GM12878 (cell line): ENCODE measurements around the gene RUNDC3A. TPM values are rescaled to one million over a fixed set of nuclear protein-coding genes. Genes with fewer than 3 reads are reported as not detected.

Experiments used
- BMI1 ChIP-seq: fragments of 450-650 bp; IDR thresholded peaks from 2 replicates; pipeline ENCODE4 v1.6.1; 2016; ENCODE audit warnings: mild to moderate bottlenecking, moderate library complexity, borderline replicate concordance
- BRCA1 ChIP-seq: IDR thresholded peaks from 2 replicates; pipeline ENCODE4 v1.6.1; 2011; ENCODE audit warnings: low read depth, low read length, improper control_type of control experiment
- CBX5 ChIP-seq: sonication (generic); IDR thresholded peaks from 2 replicates; pipeline ENCODE4 v1.6.1; 2016; ENCODE audit warnings: low read depth, moderate library complexity, mild to moderate bottlenecking, inconsistent platforms
- DPF2 ChIP-seq: fragments of 450-650 bp; IDR thresholded peaks from 2 replicates; pipeline ENCODE4 v1.6.1; 2017; ENCODE audit warnings: mild to moderate bottlenecking
- EZH2 ChIP-seq: IDR thresholded peaks from 2 replicates; pipeline ENCODE4 v1.6.1; 2012; ENCODE audit warnings: low read depth, mild to moderate bottlenecking, control low read depth, inconsistent platforms, low read length, borderline replicate concordance; ENCODE audit not compliant: control insufficient read depth
- HDAC2 ChIP-seq: fragments of 200-600 bp; sonication (generic); IDR thresholded peaks from 2 replicates; pipeline ENCODE4 v1.6.1; 2017
- LARP7 ChIP-seq: fragments of 450-650 bp; IDR thresholded peaks from 2 replicates; pipeline ENCODE4 v1.6.1; 2017; ENCODE audit warnings: mild to moderate bottlenecking
- MEF2A ChIP-seq: IDR thresholded peaks from 2 replicates; pipeline ENCODE4 v1.6.1; 2011; ENCODE audit warnings: low read depth, mild to moderate bottlenecking, low read length, moderate library complexity; ENCODE audit not compliant: insufficient read depth
- MTA3 ChIP-seq: IDR thresholded peaks from 2 replicates; pipeline ENCODE4 v1.6.1; 2012; ENCODE audit warnings: low read length, inconsistent platforms, borderline replicate concordance
- MXI1 ChIP-seq: fragments of 150-350 bp; IDR thresholded peaks from 2 replicates; pipeline ENCODE4 v1.6.1; 2011; ENCODE audit warnings: low read depth, mild to moderate bottlenecking, inconsistent platforms, low read length, improper control_type of control experiment
- SIN3A ChIP-seq: IDR thresholded peaks from 2 replicates; pipeline ENCODE4 v1.6.1; 2012; ENCODE audit warnings: low read depth, low read length, improper control_type of control experiment
- SMAD1 ChIP-seq: fragments of 450-650 bp; IDR thresholded peaks from 2 replicates; pipeline ENCODE4 v1.6.1; 2018; ENCODE audit warnings: mild to moderate bottlenecking, low read depth; ENCODE audit not compliant: partially characterized antibody
- SMAD5 ChIP-seq: IDR thresholded peaks from 2 replicates; pipeline ENCODE4 v1.6.1; 2016; ENCODE audit warnings: antibody characterized with exemption, low read depth
- SMC3 ChIP-seq: IDR thresholded peaks from 2 replicates; pipeline ENCODE4 v1.6.1; 2011; ENCODE audit warnings: low read length, improper control_type of control experiment, borderline replicate concordance
- STAT1 ChIP-seq: fragments of 450-650 bp; conservative IDR thresholded peaks from 2 replicates; pipeline ENCODE4 v1.6.1; 2014; ENCODE audit warnings: antibody characterized with exemption, mild to moderate bottlenecking
- TCF3 ChIP-seq: IDR thresholded peaks from 2 replicates; pipeline ENCODE4 v1.6.1; 2012; ENCODE audit warnings: low read depth, mild to moderate bottlenecking, low read length, borderline replicate concordance; ENCODE audit not compliant: insufficient read depth
- ZNF217 ChIP-seq: fragments of 450-650 bp; IDR thresholded peaks from 2 replicates; pipeline ENCODE4 v1.6.1; 2017; ENCODE audit warnings: antibody characterized with exemption, mild to moderate bottlenecking
- ZNF622 ChIP-seq: fragments of 450-650 bp; IDR thresholded peaks from 2 replicates; pipeline ENCODE4 v1.6.1; 2017; ENCODE audit warnings: mild to moderate bottlenecking, inconsistent platforms
- polyA plus RNA-seq, 11 experiments: library from polyadenylated mRNA; depleted of rRNA in 4 of 11; unstranded in 6 of 11; stranded (reverse) in 5 of 11; fragments of >200 nt; fragmentation: Nextera tagmentation in 4 of 11; fragmentation: Illumina TruSeq in 1 of 11; extraction: Ambion mirVana in 4 of 11; extraction: Trizol in 1 of 11; gene quantifications; 1 replicate in 1 of 11; 2 replicates in 10 of 11; pipeline versions ENCODE4 v1.2.1 to v1.2.3, GENCODE V29; 2011 to 2016; ENCODE audit warnings: inconsistent platforms in 2 of 11, missing spikeins in 2 of 11, low read depth in 1 of 11
- total RNA-seq, 4 experiments: library from RNA; depleted of rRNA in 3 of 4; stranded (reverse); fragments of >200 nt in 3 of 4; fragmentation: Illumina TruSeq in 1 of 4; extraction: Trizol in 1 of 4; gene quantifications; 2 replicates each; pipeline versions ENCODE4 v1.2.1 to v1.2.3, GENCODE V29; 2013 to 2021
- TF ChIP-seq, protein P1 (sequence below): fragments of 450-650 bp; conservative IDR thresholded peaks from 2 replicates; pipeline ENCODE4 v1.6.1; 2017; ENCODE audit warnings: mild to moderate bottlenecking, moderate library complexity
- TF ChIP-seq, protein P2 (sequence below): fragments of 450-650 bp; formaldehyde crosslinking; IDR thresholded peaks from 2 replicates; pipeline ENCODE4 v1.4.0; 2020; ENCODE audit warnings: mild to moderate bottlenecking, moderate library complexity
- TF ChIP-seq, protein P3 (sequence below): fragments of 450-650 bp; IDR thresholded peaks from 2 replicates; pipeline ENCODE4 v1.6.1; 2017; ENCODE audit warnings: mild to moderate bottlenecking, low read depth, inconsistent platforms; ENCODE audit not compliant: poor library complexity, severe bottlenecking
- TF ChIP-seq, protein P4 (sequence below), 3 experiments: IDR thresholded peaks in 2 of 3; conservative IDR thresholded peaks in 1 of 3; 2 replicates each; pipeline ENCODE4 v1.5.1; 2011; ENCODE audit warnings: low read depth in 3 of 3, low read length in 3 of 3, mild to moderate bottlenecking in 3 of 3, control low read depth in 2 of 3, moderate library complexity in 2 of 3, inconsistent platforms in 1 of 3, mixed read lengths in 1 of 3; ENCODE audit not compliant: control insufficient read depth in 2 of 3, insufficient read depth in 1 of 3; ENCODE audit errors: extremely low read depth in 1 of 3

RUNDC3A gene
- total and polyA plus RNA-seq, 10 of the 15 experiments (the other 5 are each of a cell fraction or from before 2014, with no cell fraction given) = 0.07 to 0.17 TPM; not detected in 8

DNA sequence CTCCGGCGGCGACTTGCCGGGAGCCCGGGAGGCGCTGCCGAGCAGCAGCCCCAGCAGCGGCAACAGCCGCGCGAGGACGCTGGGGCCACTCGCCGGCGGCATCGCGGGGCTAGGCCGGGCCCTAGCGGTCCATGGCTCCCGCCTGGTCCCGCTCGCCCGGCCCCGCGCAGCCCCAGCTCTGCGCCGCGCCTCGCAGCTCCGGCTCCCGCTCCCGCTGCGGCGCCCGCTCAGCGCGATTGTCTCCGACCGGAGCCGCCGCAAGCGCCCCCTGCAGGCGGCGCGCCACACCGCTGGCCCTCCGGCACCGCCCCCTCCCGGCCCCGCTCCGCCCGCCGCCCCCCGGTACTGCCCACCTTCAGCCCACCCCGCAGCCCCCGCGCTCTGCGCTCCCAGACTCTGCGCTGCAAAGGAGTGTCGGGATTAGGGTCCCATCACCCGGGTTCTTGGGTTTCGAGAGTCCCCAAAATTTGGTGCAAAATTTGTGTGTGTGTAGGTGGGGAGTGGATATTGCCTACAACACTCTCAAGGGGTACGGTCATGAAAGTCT is 55.3 kb downstream of the RUNDC3A start, which contains the start of gene FAM171A2 (continued):
- TF ChIP-seq DPF2 (peak; percentile 82), MXI1 (no peak), ZNF217 (0 out of 2 replicates have a peak, but pooled peaks have one; percentile 49), SMAD5 (no peak), HDAC2 (no peak), SMAD1 (no peak), LARP7 (peak; percentile 93), SIN3A (no peak), MTA3 (no peak), EZH2 (no peak), ZNF622 (no peak), STAT1 (no peak), CBX5 (no peak), BMI1 (no peak), SMC3 (no peak), BRCA1 (no peak), TCF3 (no peak), MEF2A (no peak)
- TF ChIP-seq, protein P1, sequence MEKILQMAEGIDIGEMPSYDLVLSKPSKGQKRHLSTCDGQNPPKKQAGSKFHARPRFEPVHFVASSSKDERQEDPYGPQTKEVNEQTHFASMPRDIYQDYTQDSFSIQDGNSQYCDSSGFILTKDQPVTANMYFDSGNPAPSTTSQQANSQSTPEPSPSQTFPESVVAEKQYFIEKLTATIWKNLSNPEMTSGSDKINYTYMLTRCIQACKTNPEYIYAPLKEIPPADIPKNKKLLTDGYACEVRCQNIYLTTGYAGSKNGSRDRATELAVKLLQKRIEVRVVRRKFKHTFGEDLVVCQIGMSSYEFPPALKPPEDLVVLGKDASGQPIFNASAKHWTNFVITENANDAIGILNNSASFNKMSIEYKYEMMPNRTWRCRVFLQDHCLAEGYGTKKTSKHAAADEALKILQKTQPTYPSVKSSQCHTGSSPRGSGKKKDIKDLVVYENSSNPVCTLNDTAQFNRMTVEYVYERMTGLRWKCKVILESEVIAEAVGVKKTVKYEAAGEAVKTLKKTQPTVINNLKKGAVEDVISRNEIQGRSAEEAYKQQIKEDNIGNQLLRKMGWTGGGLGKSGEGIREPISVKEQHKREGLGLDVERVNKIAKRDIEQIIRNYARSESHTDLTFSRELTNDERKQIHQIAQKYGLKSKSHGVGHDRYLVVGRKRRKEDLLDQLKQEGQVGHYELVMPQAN = peak; percentile 59; the same call in 1 of the 2 replicates
- TF ChIP-seq, protein P2, sequence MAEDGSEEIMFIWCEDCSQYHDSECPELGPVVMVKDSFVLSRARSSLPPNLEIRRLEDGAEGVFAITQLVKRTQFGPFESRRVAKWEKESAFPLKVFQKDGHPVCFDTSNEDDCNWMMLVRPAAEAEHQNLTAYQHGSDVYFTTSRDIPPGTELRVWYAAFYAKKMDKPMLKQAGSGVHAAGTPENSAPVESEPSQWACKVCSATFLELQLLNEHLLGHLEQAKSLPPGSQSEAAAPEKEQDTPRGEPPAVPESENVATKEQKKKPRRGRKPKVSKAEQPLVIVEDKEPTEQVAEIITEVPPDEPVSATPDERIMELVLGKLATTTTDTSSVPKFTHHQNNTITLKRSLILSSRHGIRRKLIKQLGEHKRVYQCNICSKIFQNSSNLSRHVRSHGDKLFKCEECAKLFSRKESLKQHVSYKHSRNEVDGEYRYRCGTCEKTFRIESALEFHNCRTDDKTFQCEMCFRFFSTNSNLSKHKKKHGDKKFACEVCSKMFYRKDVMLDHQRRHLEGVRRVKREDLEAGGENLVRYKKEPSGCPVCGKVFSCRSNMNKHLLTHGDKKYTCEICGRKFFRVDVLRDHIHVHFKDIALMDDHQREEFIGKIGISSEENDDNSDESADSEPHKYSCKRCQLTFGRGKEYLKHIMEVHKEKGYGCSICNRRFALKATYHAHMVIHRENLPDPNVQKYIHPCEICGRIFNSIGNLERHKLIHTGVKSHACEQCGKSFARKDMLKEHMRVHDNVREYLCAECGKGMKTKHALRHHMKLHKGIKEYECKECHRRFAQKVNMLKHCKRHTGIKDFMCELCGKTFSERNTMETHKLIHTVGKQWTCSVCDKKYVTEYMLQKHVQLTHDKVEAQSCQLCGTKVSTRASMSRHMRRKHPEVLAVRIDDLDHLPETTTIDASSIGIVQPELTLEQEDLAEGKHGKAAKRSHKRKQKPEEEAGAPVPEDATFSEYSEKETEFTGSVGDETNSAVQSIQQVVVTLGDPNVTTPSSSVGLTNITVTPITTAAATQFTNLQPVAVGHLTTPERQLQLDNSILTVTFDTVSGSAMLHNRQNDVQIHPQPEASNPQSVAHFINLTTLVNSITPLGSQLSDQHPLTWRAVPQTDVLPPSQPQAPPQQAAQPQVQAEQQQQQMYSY = no peak
- TF ChIP-seq, protein P3, sequence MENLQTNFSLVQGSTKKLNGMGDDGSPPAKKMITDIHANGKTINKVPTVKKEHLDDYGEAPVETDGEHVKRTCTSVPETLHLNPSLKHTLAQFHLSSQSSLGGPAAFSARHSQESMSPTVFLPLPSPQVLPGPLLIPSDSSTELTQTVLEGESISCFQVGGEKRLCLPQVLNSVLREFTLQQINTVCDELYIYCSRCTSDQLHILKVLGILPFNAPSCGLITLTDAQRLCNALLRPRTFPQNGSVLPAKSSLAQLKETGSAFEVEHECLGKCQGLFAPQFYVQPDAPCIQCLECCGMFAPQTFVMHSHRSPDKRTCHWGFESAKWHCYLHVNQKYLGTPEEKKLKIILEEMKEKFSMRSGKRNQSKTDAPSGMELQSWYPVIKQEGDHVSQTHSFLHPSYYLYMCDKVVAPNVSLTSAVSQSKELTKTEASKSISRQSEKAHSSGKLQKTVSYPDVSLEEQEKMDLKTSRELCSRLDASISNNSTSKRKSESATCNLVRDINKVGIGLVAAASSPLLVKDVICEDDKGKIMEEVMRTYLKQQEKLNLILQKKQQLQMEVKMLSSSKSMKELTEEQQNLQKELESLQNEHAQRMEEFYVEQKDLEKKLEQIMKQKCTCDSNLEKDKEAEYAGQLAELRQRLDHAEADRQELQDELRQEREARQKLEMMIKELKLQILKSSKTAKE = no peak
- TF ChIP-seq, protein P4, sequence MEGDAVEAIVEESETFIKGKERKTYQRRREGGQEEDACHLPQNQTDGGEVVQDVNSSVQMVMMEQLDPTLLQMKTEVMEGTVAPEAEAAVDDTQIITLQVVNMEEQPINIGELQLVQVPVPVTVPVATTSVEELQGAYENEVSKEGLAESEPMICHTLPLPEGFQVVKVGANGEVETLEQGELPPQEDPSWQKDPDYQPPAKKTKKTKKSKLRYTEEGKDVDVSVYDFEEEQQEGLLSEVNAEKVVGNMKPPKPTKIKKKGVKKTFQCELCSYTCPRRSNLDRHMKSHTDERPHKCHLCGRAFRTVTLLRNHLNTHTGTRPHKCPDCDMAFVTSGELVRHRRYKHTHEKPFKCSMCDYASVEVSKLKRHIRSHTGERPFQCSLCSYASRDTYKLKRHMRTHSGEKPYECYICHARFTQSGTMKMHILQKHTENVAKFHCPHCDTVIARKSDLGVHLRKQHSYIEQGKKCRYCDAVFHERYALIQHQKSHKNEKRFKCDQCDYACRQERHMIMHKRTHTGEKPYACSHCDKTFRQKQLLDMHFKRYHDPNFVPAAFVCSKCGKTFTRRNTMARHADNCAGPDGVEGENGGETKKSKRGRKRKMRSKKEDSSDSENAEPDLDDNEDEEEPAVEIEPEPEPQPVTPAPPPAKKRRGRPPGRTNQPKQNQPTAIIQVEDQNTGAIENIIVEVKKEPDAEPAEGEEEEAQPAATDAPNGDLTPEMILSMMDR (IDR thresholded peaks at IDR 0.05 in 2 of 3, conservative IDR thresholded peaks at IDR 0.05 in 1 of 3; ENCODE audit: control insufficient read depth in 2 of 3, extremely low read depth in 1 of 3, insufficient read depth in 1 of 3, low read depth in 3 of 3, low read length in 3 of 3) = peak; percentile 24 to 66 (median 61); a peak in 5 of 6 replicates
